ENCODE measurements around the gene CARMIL1. TPM values are rescaled to one million over a fixed set of nuclear protein-coding genes. Genes with fewer than 3 reads are reported as not detected.

Gene CARMIL1
- total RNA-seq (ENCODE audit: low replicate concordance) = 23.9 and 38.7 TPM in 2 replicates

DNA sequence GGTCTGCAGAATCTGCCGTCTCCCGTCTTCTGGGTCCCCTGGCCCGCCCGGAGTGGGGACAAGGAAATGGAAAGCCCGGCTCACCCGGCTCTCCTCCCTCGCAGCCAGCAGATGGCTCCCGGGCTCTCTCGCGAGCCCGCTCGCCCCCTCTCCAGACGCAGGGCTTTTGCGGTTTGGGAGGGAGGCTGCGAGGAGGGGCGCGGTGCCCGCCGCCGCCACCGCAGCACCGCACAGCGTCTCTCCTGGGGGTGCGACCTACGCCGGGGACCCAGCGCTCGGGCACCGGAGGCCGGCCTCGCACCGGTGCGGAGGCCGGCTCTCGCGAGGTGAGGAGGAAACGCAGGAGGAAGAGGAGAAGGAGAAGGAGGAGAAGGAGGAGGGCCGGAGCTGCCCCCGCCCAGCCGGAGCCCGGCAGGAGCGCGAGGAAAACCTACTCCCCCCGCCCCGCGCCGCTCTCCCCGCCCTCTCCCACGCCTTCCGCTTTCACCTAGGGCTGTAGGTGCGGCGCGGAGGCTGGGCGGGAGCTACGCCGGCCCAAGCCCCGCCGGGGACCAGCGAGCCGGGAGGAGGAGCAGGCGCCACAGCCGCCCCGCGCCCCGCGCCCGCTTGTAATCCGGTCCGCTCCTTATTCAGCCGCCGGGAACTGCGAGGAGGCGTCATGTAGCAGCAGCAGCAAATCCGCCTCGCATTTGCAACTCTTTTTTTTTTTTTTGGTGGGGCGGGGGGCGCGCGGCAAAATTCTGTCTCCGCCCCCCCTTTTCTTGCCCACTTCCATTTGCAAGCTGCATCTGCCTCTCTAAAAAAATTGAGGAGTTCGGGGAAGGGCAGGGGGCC lies at the start of gene CARMIL1:
CARMIL1 (plus strand) TSS at position 461 of the 834 bp plus-strand sequence. CDS start 422 bp downstream, outside the sequence.
- peak within 1 kb of the TSS; percentile 98 for H3K4me3 ChIP-seq (ENCODE audit: low read depth, low read length)
- peak; percentile 71 for DNase-seq (ENCODE audit: low read depth)
- TF ChIP-seq, protein P1, sequence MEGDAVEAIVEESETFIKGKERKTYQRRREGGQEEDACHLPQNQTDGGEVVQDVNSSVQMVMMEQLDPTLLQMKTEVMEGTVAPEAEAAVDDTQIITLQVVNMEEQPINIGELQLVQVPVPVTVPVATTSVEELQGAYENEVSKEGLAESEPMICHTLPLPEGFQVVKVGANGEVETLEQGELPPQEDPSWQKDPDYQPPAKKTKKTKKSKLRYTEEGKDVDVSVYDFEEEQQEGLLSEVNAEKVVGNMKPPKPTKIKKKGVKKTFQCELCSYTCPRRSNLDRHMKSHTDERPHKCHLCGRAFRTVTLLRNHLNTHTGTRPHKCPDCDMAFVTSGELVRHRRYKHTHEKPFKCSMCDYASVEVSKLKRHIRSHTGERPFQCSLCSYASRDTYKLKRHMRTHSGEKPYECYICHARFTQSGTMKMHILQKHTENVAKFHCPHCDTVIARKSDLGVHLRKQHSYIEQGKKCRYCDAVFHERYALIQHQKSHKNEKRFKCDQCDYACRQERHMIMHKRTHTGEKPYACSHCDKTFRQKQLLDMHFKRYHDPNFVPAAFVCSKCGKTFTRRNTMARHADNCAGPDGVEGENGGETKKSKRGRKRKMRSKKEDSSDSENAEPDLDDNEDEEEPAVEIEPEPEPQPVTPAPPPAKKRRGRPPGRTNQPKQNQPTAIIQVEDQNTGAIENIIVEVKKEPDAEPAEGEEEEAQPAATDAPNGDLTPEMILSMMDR (IDR thresholded peaks at IDR 0.05; ENCODE audit: insufficient read depth, low read length) = peak; percentile 79

DNA sequence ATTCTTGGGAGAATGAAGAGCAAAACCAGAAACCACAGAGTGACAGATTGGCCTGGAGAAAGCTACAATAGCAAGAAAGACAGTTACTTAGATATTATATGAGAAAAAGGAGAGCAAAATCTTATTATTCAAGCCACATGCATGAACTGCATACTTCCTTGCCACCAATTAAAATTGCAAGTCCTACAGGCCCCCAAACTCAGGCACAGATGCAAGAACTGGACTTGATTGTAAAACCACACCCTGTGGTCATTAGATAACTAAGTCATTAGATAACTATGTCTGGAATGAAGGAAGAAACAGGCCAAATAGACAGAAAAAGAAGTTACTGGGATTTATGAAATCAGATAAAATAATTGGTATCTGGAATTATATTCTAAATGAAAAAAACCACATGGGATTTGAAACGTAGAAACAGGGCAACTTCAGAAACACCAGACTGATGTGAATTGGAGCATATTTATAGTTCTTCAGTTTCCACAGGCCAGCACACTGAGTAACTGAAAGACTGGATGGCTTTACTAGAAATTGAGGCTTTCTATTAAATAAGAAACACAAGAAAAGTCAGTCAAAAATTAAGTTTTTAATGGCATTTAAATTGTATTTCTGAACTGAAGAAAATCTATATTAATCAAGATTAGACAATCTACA lies 49.4 kb upstream of the CARMIL1 start:
- peak; percentile 94 for DNase-seq (ENCODE audit: low read depth)
- H3K4me3 ChIP-seq (ENCODE audit: low read depth, low read length) = no peak overlapping the region
- TF ChIP-seq, protein P1 (IDR thresholded peaks at IDR 0.05; ENCODE audit: insufficient read depth, low read length) = no peak

DNA sequence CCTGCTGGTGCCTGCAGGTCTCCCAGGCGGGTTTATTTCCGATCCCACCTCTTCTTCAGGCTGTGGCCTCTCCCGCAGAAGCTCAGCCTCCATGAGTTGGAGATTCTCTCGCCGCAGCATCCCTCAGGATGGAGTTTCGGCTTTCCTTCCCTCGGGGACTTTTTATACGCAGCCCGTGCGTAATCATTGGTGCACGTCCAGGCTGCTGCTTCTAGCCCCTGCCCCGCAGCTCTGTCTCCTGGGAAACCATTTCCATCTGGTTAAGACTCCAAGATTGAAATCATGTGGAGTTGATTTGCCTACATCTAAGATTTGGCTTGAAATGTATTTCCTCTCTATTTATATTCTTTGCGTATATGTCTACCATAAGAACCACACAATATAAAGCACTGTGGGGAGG lies 46.7 kb upstream of the CARMIL1 start:
- TF ChIP-seq, protein P1 (IDR thresholded peaks at IDR 0.05; ENCODE audit: insufficient read depth, low read length) = no peak
- DNase-seq (ENCODE audit: low read depth) = peak; percentile 56
- H3K4me3 ChIP-seq (ENCODE audit: low read depth, low read length) = no peak overlapping the region

DNA sequence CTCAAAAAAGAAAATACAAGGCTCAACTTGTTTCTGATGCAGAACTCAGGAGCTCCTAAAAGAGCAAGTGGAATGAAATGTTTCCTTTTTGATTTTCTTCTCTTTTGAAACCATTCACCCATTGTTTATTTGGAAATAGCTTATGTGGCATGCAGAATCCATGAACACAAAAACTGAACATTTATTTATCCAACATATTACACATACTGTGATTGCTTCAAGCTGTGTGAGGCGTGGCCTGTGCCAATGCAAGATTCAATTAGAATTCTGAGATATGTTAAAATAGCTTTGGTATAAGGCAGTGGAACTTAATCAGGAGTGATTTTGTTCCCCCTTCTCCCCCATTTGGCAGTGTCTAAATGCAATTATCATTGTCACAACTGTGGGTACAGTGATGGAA lies 45.9 kb upstream of the CARMIL1 start:
- TF ChIP-seq, protein P1 (IDR thresholded peaks at IDR 0.05; ENCODE audit: insufficient read depth, low read length) = no peak
- peak; percentile 28 for DNase-seq (ENCODE audit: low read depth)
- no peak overlapping the region for H3K4me3 ChIP-seq (ENCODE audit: low read depth, low read length)

DNA sequence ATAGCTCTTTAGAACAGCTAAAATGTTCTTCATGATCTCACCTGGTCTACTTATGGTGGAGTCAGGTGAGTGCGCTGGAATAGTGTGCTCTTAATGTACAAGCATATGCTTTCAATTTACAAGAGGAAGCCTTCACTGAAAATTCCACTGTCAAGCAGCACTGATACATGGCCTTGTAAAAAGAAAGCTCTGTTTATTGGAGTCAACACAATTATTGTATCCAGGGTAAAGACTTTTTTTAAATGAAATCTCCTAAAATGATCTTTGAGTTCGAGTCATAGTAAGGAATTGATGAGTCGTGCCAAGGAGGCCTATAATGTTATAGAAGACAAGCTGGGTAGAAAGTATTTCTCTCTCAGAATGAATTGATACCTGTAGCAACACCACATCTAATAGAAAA lies 41.6 kb upstream of the CARMIL1 start:
- H3K4me3 ChIP-seq (ENCODE audit: low read depth, low read length) = no peak overlapping the region
- no peak for DNase-seq (ENCODE audit: low read depth)
- TF ChIP-seq, protein P1 (IDR thresholded peaks at IDR 0.05; ENCODE audit: insufficient read depth, low read length) = no peak

DNA sequence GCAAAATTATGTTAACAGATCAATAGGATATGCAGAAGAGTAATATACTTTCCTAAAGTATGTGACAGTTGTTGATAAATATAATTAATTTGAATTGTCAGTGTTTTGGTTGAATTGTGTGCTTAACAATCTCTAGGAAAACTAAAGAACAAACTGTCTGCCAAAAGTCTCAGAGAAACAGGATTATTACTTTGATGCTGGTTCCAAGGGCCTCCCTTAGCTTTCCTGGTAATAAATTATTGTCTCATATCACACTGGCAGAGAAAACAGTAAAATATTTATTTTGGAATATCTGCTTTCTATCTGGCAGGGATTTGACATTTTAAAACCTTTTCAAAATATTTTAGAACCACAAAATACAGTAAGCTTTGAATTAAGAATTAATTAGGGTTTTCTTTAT lies 40.1 kb upstream of the CARMIL1 start:
- H3K4me3 ChIP-seq (ENCODE audit: low read depth, low read length) = no peak overlapping the region
- TF ChIP-seq, protein P1 (IDR thresholded peaks at IDR 0.05; ENCODE audit: insufficient read depth, low read length) = no peak
- peak; percentile 82 for DNase-seq (ENCODE audit: low read depth)
